Type B pancreatic cell (in vitro differentiated cells): ENCODE results near the gene TMEM178B. TPM values are rescaled to one million over a fixed set of nuclear protein-coding genes. Genes with fewer than 3 reads are reported as not detected.

ENCODE experiments used
- DNase-seq: peaks from one replicate; pipeline ENCODE4 v3.0.0; 2021; ENCODE audit warnings: mixed read lengths; ENCODE audit not compliant: unreplicated experiment; ENCODE audit errors: extremely low spot score
- H3K27ac Mint-ChIP-seq: 2 replicates; pipeline ENCODE4 v1.8.0; 2021; ENCODE audit warnings: mild to moderate bottlenecking, mixed read lengths
- H3K27me3 Mint-ChIP-seq: 2 replicates; pipeline ENCODE4 v1.8.0; 2021; ENCODE audit warnings: mixed read lengths
- H3K36me3 Mint-ChIP-seq: 2 replicates; pipeline ENCODE4 v1.8.0; 2021; ENCODE audit warnings: mixed read lengths
- H3K4me1 Mint-ChIP-seq: one replicate; pipeline ENCODE4 v1.8.0; 2021; ENCODE audit warnings: mixed read lengths; ENCODE audit not compliant: unreplicated experiment
- H3K4me3 Mint-ChIP-seq: 2 replicates; pipeline ENCODE4 v1.8.0; 2021; ENCODE audit warnings: mild to moderate bottlenecking, mixed read lengths
- H3K9me3 Mint-ChIP-seq: 2 replicates; pipeline ENCODE4 v1.8.0; 2021; ENCODE audit warnings: mixed read lengths
- total RNA-seq: library from RNA; stranded (reverse); gene quantifications from 2 replicates; pipeline ENCODE4 v1.2.1, GENCODE V29; 2021; ENCODE audit warnings: low replicate concordance
- TF ChIP-seq, protein P1 (sequence below): fragments of 200-600 bp; sonication (generic); conservative IDR thresholded peaks from 2 replicates; pipeline ENCODE4 v1.5.0; 2021; ENCODE audit warnings: antibody characterized with exemption, mild to moderate bottlenecking

The TMEM178B gene
- total RNA-seq, 1 donor from 2014 or later, result 8.7 TPM

- no peaks in the 10 kb centered on the region for H3K9me3 Mint-ChIP-seq
- TF ChIP-seq, protein P1, sequence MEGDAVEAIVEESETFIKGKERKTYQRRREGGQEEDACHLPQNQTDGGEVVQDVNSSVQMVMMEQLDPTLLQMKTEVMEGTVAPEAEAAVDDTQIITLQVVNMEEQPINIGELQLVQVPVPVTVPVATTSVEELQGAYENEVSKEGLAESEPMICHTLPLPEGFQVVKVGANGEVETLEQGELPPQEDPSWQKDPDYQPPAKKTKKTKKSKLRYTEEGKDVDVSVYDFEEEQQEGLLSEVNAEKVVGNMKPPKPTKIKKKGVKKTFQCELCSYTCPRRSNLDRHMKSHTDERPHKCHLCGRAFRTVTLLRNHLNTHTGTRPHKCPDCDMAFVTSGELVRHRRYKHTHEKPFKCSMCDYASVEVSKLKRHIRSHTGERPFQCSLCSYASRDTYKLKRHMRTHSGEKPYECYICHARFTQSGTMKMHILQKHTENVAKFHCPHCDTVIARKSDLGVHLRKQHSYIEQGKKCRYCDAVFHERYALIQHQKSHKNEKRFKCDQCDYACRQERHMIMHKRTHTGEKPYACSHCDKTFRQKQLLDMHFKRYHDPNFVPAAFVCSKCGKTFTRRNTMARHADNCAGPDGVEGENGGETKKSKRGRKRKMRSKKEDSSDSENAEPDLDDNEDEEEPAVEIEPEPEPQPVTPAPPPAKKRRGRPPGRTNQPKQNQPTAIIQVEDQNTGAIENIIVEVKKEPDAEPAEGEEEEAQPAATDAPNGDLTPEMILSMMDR, result no peak
- no peaks in the 10 kb centered on the region for H3K4me1 Mint-ChIP-seq
- DNase-seq, result no peak
- no peak overlapping the region for H3K27ac Mint-ChIP-seq
- no peak overlapping the region for H3K4me3 Mint-ChIP-seq
- H3K36me3 Mint-ChIP-seq, result no peaks in the 10 kb centered on the region
- H3K27me3 Mint-ChIP-seq, result no peaks in the 10 kb centered on the region
Observed at GRCh38 chr7:141150465-141150864, 76.6 kb downstream of the TMEM178B start.

DNA sequence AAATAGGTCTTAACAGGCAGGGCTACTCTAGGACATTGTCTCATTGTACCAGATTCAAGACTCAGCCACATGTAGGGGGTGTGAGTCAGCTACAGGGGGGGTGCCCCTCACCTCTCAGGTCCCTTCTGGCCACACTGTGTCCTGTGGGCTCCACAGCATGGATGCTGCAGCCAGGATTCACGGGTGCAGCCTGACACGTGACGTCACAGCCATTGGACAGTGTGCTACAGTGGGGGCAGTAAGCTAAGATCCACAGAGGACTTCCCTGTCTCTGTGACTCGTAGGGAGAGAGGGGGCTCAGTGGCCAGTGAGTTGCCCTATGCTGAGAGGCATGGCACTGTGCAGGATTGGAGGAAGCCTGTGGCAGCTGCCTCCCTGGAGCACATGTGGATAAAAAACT lies 77.9 kb downstream of the TMEM178B start:
- H3K4me1 Mint-ChIP-seq, result no peaks in the 10 kb centered on the region
- DNase-seq, result no peak
- H3K4me3 Mint-ChIP-seq, result no peak overlapping the region
- no peaks in the 10 kb centered on the region for H3K27me3 Mint-ChIP-seq
- H3K36me3 Mint-ChIP-seq, result no peaks in the 10 kb centered on the region
- TF ChIP-seq, protein P1, result no peak
- H3K27ac Mint-ChIP-seq, result no peak overlapping the region
- H3K9me3 Mint-ChIP-seq, result no peaks in the 10 kb centered on the region

GRCh38 chr7:141153231-141153630 lies 79.4 kb downstream of the TMEM178B start:
- Mint-ChIP-seq H3K4me3 (no peak overlapping the region), H3K27me3 (no peaks in the 10 kb centered on the region), H3K4me1 (no peaks in the 10 kb centered on the region), H3K36me3 (no peaks in the 10 kb centered on the region), H3K9me3 (no peaks in the 10 kb centered on the region), H3K27ac (no peak overlapping the region)
- TF ChIP-seq, protein P1, result no peak
- DNase-seq, result no peak

GRCh38 chr7:141154131-141154732 lies 80.4 kb downstream of the TMEM178B start:
- Mint-ChIP-seq H3K4me1 (no peaks in the 10 kb centered on the region), H3K4me3 (no peak overlapping the region), H3K27ac (no peak overlapping the region), H3K36me3 (no peaks in the 10 kb centered on the region), H3K9me3 (no peaks in the 10 kb centered on the region), H3K27me3 (no peaks in the 10 kb centered on the region)
- TF ChIP-seq, protein P1, result no peak
- no peak for DNase-seq

- TF ChIP-seq, protein P1, result no peak
- H3K36me3 Mint-ChIP-seq, result no peaks in the 10 kb centered on the region
- DNase-seq, result no peak
- peaks cover 4% of the 10 kb centered on the region for H3K4me1 Mint-ChIP-seq
- H3K27ac Mint-ChIP-seq, result no peak overlapping the region
- H3K9me3 Mint-ChIP-seq, result no peaks in the 10 kb centered on the region
- H3K4me3 Mint-ChIP-seq, result no peak overlapping the region
- H3K27me3 Mint-ChIP-seq, result no peaks in the 10 kb centered on the region
Observed at GRCh38 chr7:141156407-141156806, 82.5 kb downstream of the TMEM178B start.
